ENCODE results near the gene NFIL3. TPM values are rescaled to one million over a fixed set of nuclear protein-coding genes. Genes with fewer than 3 reads are reported as not detected.

Gene NFIL3
- total RNA-seq, 4 donors from 2014 or later = 13.9 to 38.6 (median 22.7) TPM

- DNase-seq = no peak
- TF ChIP-seq POLR2A (IDR thresholded peaks at IDR 0.05) = no peak
- no peak for TF ChIP-seq CTCF (IDR thresholded peaks at IDR 0.05)
- no peaks in the 10 kb centered on the region for H3K36me3 ChIP-seq
- intact Hi-C loops (cut with DNase I) = no loop called here
- H3K9me3 ChIP-seq = no peaks in the 10 kb centered on the region
- no peak overlapping the region for H3K4me3 ChIP-seq (replicated peaks in 1 of 3)
- WGBS, 2 donors = 88 to 92% methylated on average over 5 of the region's 5 CpGs
- H3K27ac ChIP-seq = no peak overlapping the region
- H3K4me1 ChIP-seq = no peaks in the 10 kb centered on the region
- H3K27me3 ChIP-seq = no peaks in the 10 kb centered on the region
Measured at GRCh38 chr9:91431485-91431884, 7.9 kb upstream of the NFIL3 start.

- no peaks in the 10 kb centered on the region for H3K27me3 ChIP-seq
- no peak for DNase-seq
- H3K4me1 ChIP-seq = peaks cover 0 to 4% of the 10 kb centered on the region in 2 donors
- TF ChIP-seq POLR2A (IDR thresholded peaks at IDR 0.05) (no peak), CTCF (IDR thresholded peaks at IDR 0.05) (no peak)
- H3K9me3 ChIP-seq = no peaks in the 10 kb centered on the region
- no peaks in the 10 kb centered on the region for H3K36me3 ChIP-seq
- H3K4me3 ChIP-seq (replicated peaks in 1 of 3) = no peak overlapping the region
- intact Hi-C loops (cut with DNase I) = loop anchor here (5.0 to 10.0 kb wide), 3 partner anchors 235 to 512 kb away; no protein-coding TSS in a partner anchor
- WGBS, 2 donors = 69 to 70% methylated on average over 8 of the region's 8 CpGs
- H3K27ac ChIP-seq = no peak overlapping the region
Measured at GRCh38 chr9:91429501-91429900, 5.9 kb upstream of the NFIL3 start.

GRCh38 chr9:91428927-91429351 lies 5.3 kb upstream of the NFIL3 start:
- 56 to 63% methylated on average over 5 of the region's 5 CpGs for WGBS, 2 donors
- intact Hi-C loops (cut with DNase I) = loop anchor here (5.0 to 10.0 kb wide), 3 partner anchors 234 to 512 kb away; no protein-coding TSS in a partner anchor

GRCh38 chr9:91428436-91428835 lies 4.8 kb upstream of the NFIL3 start:
- Histone ChIP-seq H3K27ac (no peak overlapping the region), H3K36me3 (no peaks in the 10 kb centered on the region), H3K27me3 (no peaks in the 10 kb centered on the region), H3K9me3 (no peaks in the 10 kb centered on the region), H3K4me1 (peaks cover 0 to 4% of the 10 kb centered on the region in 2 donors), H3K4me3 (replicated peaks in 1 of 3) (no peak overlapping the region)
- no peak for DNase-seq
- no peak for TF ChIP-seq POLR2A (IDR thresholded peaks at IDR 0.05)
- no peak for TF ChIP-seq CTCF (IDR thresholded peaks at IDR 0.05)
- intact Hi-C loops (cut with DNase I) = loop anchor here (5.0 to 10.0 kb wide), 3 partner anchors 234 to 511 kb away; no protein-coding TSS in a partner anchor
- WGBS, 2 donors = 71 to 77% methylated on average over 2 of the region's 2 CpGs

More at GRCh38 chr9:91428927-91429351, 5.3 kb upstream of the NFIL3 start:
- Histone ChIP-seq H3K27me3 (no peaks in the 10 kb centered on the region), H3K4me3 (replicated peaks in 1 of 3) (no peak overlapping the region), H3K4me1 (peaks cover 0 to 4% of the 10 kb centered on the region in 2 donors), H3K36me3 (no peaks in the 10 kb centered on the region), H3K9me3 (no peaks in the 10 kb centered on the region), H3K27ac (no peak overlapping the region)
- DNase-seq = no peak
- TF ChIP-seq POLR2A (IDR thresholded peaks at IDR 0.05) (no peak), CTCF (IDR thresholded peaks at IDR 0.05) (no peak)

GRCh38 chr9:91427873-91428272 lies 4.2 kb upstream of the NFIL3 start:
- 77 to 86% methylated on average over 2 of the region's 2 CpGs for WGBS, 2 donors

More at GRCh38 chr9:91427873-91428272, 4.2 kb upstream of the NFIL3 start:
- DNase-seq = no peak
- intact Hi-C loops (cut with DNase I) = loop anchor here (5.0 to 10.0 kb wide), 3 partner anchors 233 to 511 kb away; no protein-coding TSS in a partner anchor
- H3K27me3 ChIP-seq = no peaks in the 10 kb centered on the region
- H3K36me3 ChIP-seq = no peaks in the 10 kb centered on the region
- no peak for TF ChIP-seq POLR2A (IDR thresholded peaks at IDR 0.05)
- no peak for TF ChIP-seq CTCF (IDR thresholded peaks at IDR 0.05)
- no peak overlapping the region for H3K27ac ChIP-seq
- H3K4me1 ChIP-seq = peaks cover 0 to 4% of the 10 kb centered on the region in 2 donors
- no peaks in the 10 kb centered on the region for H3K9me3 ChIP-seq
- no peak overlapping the region for H3K4me3 ChIP-seq (replicated peaks in 1 of 3)
